Left ventricle myocardium inferior (tissue), 1 donor: ENCODE results near the gene TNFRSF8. TPM values are rescaled to one million over a fixed set of nuclear protein-coding genes. Genes with fewer than 3 reads are reported as not detected.
A peak's percentile ranks its signal among the peaks of the same experiment; 100 is the strongest.

Experiments used
- DNase-seq: peaks from one replicate; pipeline ENCODE4 v3.0.0-alpha.2; 2020
- H3K27ac ChIP-seq: fragments of 200-600 bp; replicated peaks from 2 replicates; pipeline ENCODE4 v1.8.0; 2021
- H3K27me3 ChIP-seq: fragments of 200-600 bp; 2 replicates; pipeline ENCODE4 v1.8.0; 2021; ENCODE audit warnings: low read depth
- H3K36me3 ChIP-seq: fragments of 200-600 bp; 2 replicates; pipeline ENCODE4 v1.8.0; 2021
- H3K4me1 ChIP-seq: fragments of 200-600 bp; 2 replicates; pipeline ENCODE4 v1.8.0; 2021
- H3K4me3 ChIP-seq: fragments of 200-600 bp; 2 replicates; pipeline ENCODE4 v1.8.0; 2021; ENCODE audit warnings: mild to moderate bottlenecking, moderate library complexity
- H3K9me3 ChIP-seq: fragments of 200-600 bp; replicated peaks from 2 replicates; pipeline ENCODE4 v1.8.0; 2021
- intact Hi-C: fragments of 100-400 bp; cut with micrococcal nuclease; formaldehyde crosslinking; loops from one replicate; pipeline ENCODE4 v1.11.0; 2022
- total RNA-seq: library from RNA; stranded (reverse); fragmentation: NEBNext Ultra II Directional; extraction: Animal tissue kit (Norgen Biotek cat#: 25700); gene quantifications from one replicate; pipeline ENCODE4 v1.2.1, GENCODE V29; 2021
- TF ChIP-seq, protein P1 (sequence below): fragments of 200-600 bp; IDR thresholded peaks from 2 replicates; pipeline ENCODE4 v1.8.0; 2021; ENCODE audit warnings: antibody characterized with exemption, mild to moderate bottlenecking, borderline replicate concordance
- donor health status: DM: no; HTN: yes; CAD: no; lungs with severe emphysema.

The TNFRSF8 gene
- total RNA-seq, 1 donor from 2014 or later, result 0.82 TPM

DNA sequence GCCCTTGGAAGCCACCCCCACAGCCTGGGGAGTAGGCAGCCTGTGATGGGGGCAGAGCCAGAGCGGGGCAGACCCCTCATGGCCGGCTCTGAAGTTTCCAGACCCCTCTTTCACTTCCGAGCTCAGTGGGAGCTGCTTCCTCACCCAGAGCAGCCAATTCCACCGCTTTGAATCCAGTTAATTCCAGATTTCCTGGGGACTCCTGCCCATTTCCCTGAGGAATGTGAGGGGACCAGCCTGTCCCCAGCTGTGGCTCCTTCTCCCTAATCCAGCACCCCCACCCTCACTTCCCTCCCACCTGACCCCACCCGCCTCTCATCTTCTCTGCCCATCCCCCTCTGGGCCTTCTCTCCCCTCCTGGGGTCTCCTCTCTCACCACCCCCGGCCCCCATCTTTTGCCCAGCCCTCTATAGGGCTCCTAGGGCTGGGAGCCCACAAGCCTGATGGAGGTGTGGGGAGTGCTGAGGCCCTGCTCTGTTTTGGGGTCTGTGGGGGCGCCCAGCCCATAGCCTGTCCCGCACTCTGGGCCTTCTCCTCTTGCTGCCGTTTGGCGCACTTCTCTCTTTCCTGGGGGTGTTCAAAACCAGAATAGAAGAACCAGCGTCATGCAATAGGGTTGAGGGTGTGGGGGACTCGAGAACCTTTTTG is 77.5 kb downstream of the TNFRSF8 start:
- Histone ChIP-seq H3K4me3 (no peak overlapping the region), H3K36me3 (no peaks in the 10 kb centered on the region), H3K27me3 (no peaks in the 10 kb centered on the region), H3K9me3 (no peaks in the 10 kb centered on the region), H3K27ac (no peak overlapping the region), H3K4me1 (peaks cover 25% of the 10 kb centered on the region)
- DNase-seq, result peak; percentile 9
- TF ChIP-seq, protein P1, sequence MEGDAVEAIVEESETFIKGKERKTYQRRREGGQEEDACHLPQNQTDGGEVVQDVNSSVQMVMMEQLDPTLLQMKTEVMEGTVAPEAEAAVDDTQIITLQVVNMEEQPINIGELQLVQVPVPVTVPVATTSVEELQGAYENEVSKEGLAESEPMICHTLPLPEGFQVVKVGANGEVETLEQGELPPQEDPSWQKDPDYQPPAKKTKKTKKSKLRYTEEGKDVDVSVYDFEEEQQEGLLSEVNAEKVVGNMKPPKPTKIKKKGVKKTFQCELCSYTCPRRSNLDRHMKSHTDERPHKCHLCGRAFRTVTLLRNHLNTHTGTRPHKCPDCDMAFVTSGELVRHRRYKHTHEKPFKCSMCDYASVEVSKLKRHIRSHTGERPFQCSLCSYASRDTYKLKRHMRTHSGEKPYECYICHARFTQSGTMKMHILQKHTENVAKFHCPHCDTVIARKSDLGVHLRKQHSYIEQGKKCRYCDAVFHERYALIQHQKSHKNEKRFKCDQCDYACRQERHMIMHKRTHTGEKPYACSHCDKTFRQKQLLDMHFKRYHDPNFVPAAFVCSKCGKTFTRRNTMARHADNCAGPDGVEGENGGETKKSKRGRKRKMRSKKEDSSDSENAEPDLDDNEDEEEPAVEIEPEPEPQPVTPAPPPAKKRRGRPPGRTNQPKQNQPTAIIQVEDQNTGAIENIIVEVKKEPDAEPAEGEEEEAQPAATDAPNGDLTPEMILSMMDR, result no peak
- intact Hi-C loops, result no loop called here

DNA sequence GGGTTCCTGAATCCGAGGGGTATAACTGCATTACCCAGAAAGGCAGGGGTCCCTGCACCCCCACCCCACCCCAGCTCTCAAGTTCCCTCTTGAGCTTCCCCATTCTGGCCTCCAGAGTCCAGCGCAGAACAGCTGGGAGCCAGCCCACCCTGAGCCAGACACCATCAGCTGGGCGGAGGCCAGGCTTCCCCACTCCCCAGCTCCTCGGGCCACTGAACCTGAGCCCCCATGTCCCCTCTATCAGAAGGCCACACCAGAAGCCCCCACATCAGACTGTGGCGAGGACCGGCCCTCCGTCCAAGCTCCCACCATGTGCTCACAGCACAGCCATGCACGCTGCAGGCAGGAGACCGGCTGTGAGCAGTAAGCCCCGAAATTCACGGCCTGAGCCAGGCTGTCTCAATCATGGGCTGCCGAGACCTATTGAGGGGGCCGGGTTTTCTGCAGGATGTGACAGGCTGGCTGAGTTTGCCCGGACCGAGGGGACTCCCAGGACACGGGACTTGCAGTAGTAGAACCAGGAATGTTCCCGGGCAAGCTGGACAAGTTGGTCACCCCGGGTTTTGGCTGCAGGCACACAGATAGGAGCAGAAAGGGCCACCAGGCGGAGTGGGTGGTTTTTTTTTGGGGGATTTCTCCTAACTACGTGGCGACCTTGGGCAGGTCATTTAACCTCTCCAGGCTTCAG is 78.2 kb downstream of the TNFRSF8 start:
- Histone ChIP-seq H3K27me3 (no peaks in the 10 kb centered on the region), H3K4me1 (peaks cover 21% of the 10 kb centered on the region), H3K4me3 (no peak overlapping the region), H3K9me3 (no peaks in the 10 kb centered on the region), H3K27ac (no peak overlapping the region), H3K36me3 (no peaks in the 10 kb centered on the region)
- TF ChIP-seq, protein P1, result no peak
- DNase-seq, result peak; percentile 25
- intact Hi-C loops, result no loop called here

DNA sequence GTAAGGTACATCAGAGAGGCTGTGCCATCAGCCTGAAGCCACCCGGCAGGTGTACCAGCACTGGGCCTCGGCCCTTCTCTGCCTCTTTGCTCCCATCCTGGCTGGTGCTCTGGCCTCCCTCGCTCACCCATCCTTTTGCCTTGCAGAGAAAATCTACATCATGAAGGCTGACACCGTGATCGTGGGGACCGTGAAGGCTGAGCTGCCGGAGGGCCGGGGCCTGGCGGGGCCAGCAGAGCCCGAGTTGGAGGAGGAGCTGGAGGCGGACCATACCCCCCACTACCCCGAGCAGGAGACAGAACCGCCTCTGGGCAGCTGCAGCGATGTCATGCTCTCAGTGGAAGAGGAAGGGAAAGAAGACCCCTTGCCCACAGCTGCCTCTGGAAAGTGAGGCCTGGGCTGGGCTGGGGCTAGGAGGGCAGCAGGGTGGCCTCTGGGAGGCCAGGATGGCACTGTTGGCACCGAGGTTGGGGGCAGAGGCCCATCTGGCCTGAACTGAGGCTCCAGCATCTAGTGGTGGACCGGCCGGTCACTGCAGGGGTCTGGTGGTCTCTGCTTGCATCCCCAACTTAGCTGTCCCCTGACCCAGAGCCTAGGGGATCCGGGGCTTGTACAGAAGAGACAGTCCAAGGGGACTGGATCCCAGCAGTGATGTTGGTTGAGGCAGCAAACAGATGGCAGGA is 79.2 kb downstream of the TNFRSF8 start:
- H3K27ac ChIP-seq, result peak overlapping the region; percentile 65
- no peaks in the 10 kb centered on the region for H3K27me3 ChIP-seq
- H3K36me3 ChIP-seq, result no peaks in the 10 kb centered on the region
- H3K4me3 ChIP-seq, result no peak overlapping the region
- TF ChIP-seq, protein P1, result no peak
- no peak for DNase-seq
- H3K9me3 ChIP-seq, result no peaks in the 10 kb centered on the region
- intact Hi-C loops, result no loop called here
- peaks cover 26% of the 10 kb centered on the region for H3K4me1 ChIP-seq

DNA sequence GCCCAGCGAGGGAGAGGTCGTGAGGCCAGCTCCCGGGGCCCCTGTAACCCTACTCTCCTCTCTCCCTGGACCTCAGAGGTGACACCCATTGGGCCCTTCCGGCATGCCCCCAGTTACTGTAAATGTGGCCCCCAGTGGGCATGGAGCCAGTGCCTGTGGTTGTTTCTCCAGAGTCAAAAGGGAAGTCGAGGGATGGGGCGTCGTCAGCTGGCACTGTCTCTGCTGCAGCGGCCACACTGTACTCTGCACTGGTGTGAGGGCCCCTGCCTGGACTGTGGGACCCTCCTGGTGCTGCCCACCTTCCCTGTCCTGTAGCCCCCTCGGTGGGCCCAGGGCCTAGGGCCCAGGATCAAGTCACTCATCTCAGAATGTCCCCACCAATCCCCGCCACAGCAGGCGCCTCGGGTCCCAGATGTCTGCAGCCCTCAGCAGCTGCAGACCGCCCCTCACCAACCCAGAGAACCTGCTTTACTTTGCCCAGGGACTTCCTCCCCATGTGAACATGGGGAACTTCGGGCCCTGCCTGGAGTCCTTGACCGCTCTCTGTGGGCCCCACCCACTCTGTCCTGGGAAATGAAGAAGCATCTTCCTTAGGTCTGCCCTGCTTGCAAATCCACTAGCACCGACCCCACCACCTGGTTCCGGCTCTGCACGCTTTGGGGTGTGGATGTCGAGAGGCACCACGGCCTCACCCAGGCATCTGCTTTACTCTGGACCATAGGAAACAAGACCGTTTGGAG is 80.0 kb downstream of the TNFRSF8 start:
- H3K36me3 ChIP-seq, result no peaks in the 10 kb centered on the region
- peak overlapping the region; percentile 65 for H3K27ac ChIP-seq
- TF ChIP-seq, protein P1, result no peak
- no peak overlapping the region for H3K4me3 ChIP-seq
- peak; percentile 61 for DNase-seq
- H3K27me3 ChIP-seq, result no peaks in the 10 kb centered on the region
- H3K9me3 ChIP-seq, result no peaks in the 10 kb centered on the region
- H3K4me1 ChIP-seq, result peaks cover 34% of the 10 kb centered on the region
- intact Hi-C loops, result no loop called here

DNA sequence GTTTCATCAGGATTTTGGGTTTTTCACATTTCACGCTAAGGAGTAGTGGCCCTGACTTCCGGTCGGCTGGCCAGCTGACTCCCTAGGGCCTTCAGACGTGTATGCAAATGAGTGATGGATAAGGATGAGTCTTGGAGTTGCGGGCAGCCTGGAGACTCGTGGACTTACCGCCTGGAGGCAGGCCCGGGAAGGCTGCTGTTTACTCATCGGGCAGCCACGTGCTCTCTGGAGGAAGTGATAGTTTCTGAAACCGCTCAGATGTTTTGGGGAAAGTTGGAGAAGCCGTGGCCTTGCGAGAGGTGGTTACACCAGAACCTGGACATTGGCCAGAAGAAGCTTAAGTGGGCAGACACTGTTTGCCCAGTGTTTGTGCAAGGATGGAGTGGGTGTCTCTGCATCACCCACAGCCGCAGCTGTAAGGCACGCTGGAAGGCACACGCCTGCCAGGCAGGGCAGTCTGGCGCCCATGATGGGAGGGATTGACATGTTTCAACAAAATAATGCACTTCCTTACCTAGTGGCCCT is 80.6 kb downstream of the TNFRSF8 start:
- H3K9me3 ChIP-seq, result no peaks in the 10 kb centered on the region
- intact Hi-C loops, result no loop called here

More for the DNA sequence above, 80.6 kb downstream of the TNFRSF8 start:
- TF ChIP-seq, protein P1, result peak; percentile 23
- peak; percentile 79 for DNase-seq
- Histone ChIP-seq H3K4me3 (no peak overlapping the region), H3K27me3 (no peaks in the 10 kb centered on the region), H3K27ac (peak overlapping the region; percentile 65), H3K36me3 (no peaks in the 10 kb centered on the region), H3K4me1 (peaks cover 40% of the 10 kb centered on the region)
